Inflammatory macrophage treated with lipopolysaccharide for 1 hour (primary cell): ENCODE measurements around the gene GON7.
"Not testable (repeated sequence)": the region's sequence is repeated elsewhere in the genome, so short reads cannot be mapped to it uniquely, and the experiment has no call there.

Experiments used
- DNase-seq, 2 donors: peaks; one replicate each; pipeline ENCODE4 v3.0.0-alpha.2; 2020 to 2022

Gene GON7

GRCh38 chr14:93199031-93199430, 7.8 kb downstream of the GON7 start:
- DNase-seq = no peak

- DNase-seq = no peak
These were observed 11.4 kb downstream of the GON7 start for GRCh38 chr14:93195316-93195999.

- DNase-seq = peak in 1 of 2 donors; percentile 36
These were observed 19.9 kb downstream of the GON7 start for GRCh38 chr14:93186956-93187355.

GRCh38 chr14:93186466-93186865, 20.4 kb downstream of the GON7 start:
- DNase-seq = peak; percentile 89 to 98

- DNase-seq = peak; percentile 16 to 45
These were observed 21.5 kb downstream of the GON7 start for GRCh38 chr14:93185349-93185720.

GRCh38 chr14:93184391-93185348, 22.2 kb downstream of the GON7 start, which contains the start of the genes LYSET and MOAP1:
TSS of gene LYSET (plus strand) at chr14:93185317. CDS start at chr14:93185406, 89 bp downstream.
TSS of gene MOAP1 (minus strand) at chr14:93184897. CDS start at chr14:93184242, 655 bp downstream.
- peak; percentile 85 to 88 for DNase-seq

GRCh38 chr14:93183596-93184317, 23.1 kb downstream of the GON7 start:
- DNase-seq = no peak

GRCh38 chr14:93175492-93175891, 31.4 kb downstream of the GON7 start:
- no peak for DNase-seq

- DNase-seq = not testable (repeated sequence)
These were observed 32.1 kb downstream of the GON7 start for GRCh38 chr14:93174731-93175130.

- no peak for DNase-seq
These were observed 32.9 kb downstream of the GON7 start for GRCh38 chr14:93173943-93174395.

GRCh38 chr14:93171376-93171775, 35.5 kb downstream of the GON7 start:
- no peak for DNase-seq

- DNase-seq = not testable (repeated sequence)
These were observed 36.7 kb downstream of the GON7 start for GRCh38 chr14:93170141-93170540.

GRCh38 chr14:93169619-93170018, 37.2 kb downstream of the GON7 start:
- DNase-seq = not testable (repeated sequence)

- not testable (repeated sequence) for DNase-seq
These were observed 38.3 kb downstream of the GON7 start for GRCh38 chr14:93168610-93169009.

- DNase-seq = not testable (repeated sequence)
These were observed 41.3 kb downstream of the GON7 start for GRCh38 chr14:93165271-93166265.

GRCh38 chr14:93163564-93163963, 43.3 kb downstream of the GON7 start:
- DNase-seq = no peak

- DNase-seq = no peak
These were observed 45.4 kb downstream of the GON7 start for GRCh38 chr14:93161411-93161940.

GRCh38 chr14:93160353-93160801, 46.5 kb downstream of the GON7 start:
- peak; percentile 9 to 28 for DNase-seq

GRCh38 chr14:93159625-93160352, 47.1 kb downstream of the GON7 start:
- DNase-seq = not testable (repeated sequence)

GRCh38 chr14:93158349-93158748, 48.5 kb downstream of the GON7 start:
- DNase-seq = not testable (repeated sequence)
